Loucy (cell line): ENCODE data around the gene PYGB.

Experiments used
- H2AFZ ChIP-seq: fragments of 200-600 bp; sonication (generic); 2 replicates; pipeline ENCODE4 v1.6.0; 2016; ENCODE audit warnings: antibody characterized with exemption, mild to moderate bottlenecking, low read length, moderate library complexity
- H3F3A ChIP-seq: fragments of 200-600 bp; 2 replicates; pipeline ENCODE4 v1.6.0; 2016; ENCODE audit warnings: antibody characterized with exemption, low read depth, mild to moderate bottlenecking
- H3K27me3 ChIP-seq: fragments of 200-600 bp; sonication (generic); 2 replicates; pipeline ENCODE4 v1.6.1; 2014; ENCODE audit warnings: low read length, mild to moderate bottlenecking; ENCODE audit not compliant: insufficient read depth, poor library complexity, severe bottlenecking
- H3K36me3 ChIP-seq: fragments of 200-600 bp; sonication (generic); 2 replicates; pipeline ENCODE4 v1.6.1; 2016; ENCODE audit warnings: low read length; ENCODE audit not compliant: insufficient read depth
- H3K4me1 ChIP-seq: fragments of 200-600 bp; sonication (generic); 2 replicates; pipeline ENCODE4 v1.5.1; 2014; ENCODE audit warnings: low read length, mild to moderate bottlenecking; ENCODE audit not compliant: insufficient read depth, poor library complexity, severe bottlenecking
- H3K4me2 ChIP-seq: fragments of 200-600 bp; sonication (generic); 2 replicates; pipeline ENCODE4 v1.6.0; 2014; ENCODE audit warnings: antibody characterized with exemption, low read length, low read depth, mild to moderate bottlenecking; ENCODE audit not compliant: poor library complexity, severe bottlenecking
- H3K4me3 ChIP-seq: fragments of 200-600 bp; sonication (generic); 2 replicates; pipeline ENCODE4 v1.5.1; 2014; ENCODE audit warnings: low read length, mild to moderate bottlenecking, mixed read lengths; ENCODE audit not compliant: poor library complexity, severe bottlenecking
- H3K79me2 ChIP-seq: fragments of 200-600 bp; sonication (generic); 2 replicates; pipeline ENCODE4 v1.6.1; 2014; ENCODE audit warnings: low read length; ENCODE audit not compliant: insufficient read depth
- H3K9ac ChIP-seq: fragments of 200-600 bp; sonication (generic); 2 replicates; pipeline ENCODE4 v1.6.0; 2014; ENCODE audit warnings: mild to moderate bottlenecking, low read depth, low read length, moderate library complexity; ENCODE audit not compliant: poor library complexity, severe bottlenecking
- H3K9me2 ChIP-seq: fragments of 200-600 bp; sonication (generic); replicated peaks from 2 replicates; pipeline ENCODE4 v1.6.1; 2016; ENCODE audit warnings: low read depth, low read length, mixed read lengths
- H3K9me3 ChIP-seq: fragments of 200-600 bp; sonication (generic); 2 replicates; pipeline ENCODE4 v1.6.1; 2014; ENCODE audit warnings: mild to moderate bottlenecking, antibody characterized with exemption, low read length, low read depth; ENCODE audit not compliant: insufficient read depth
- H4K20me1 ChIP-seq: fragments of 200-600 bp; sonication (generic); 2 replicates; pipeline ENCODE4 v1.6.0; 2014; ENCODE audit warnings: antibody characterized with exemption, low read length, mild to moderate bottlenecking; ENCODE audit not compliant: insufficient read depth, poor library complexity, severe bottlenecking
- EZH2phosphoT487 ChIP-seq: fragments of 200-600 bp; IDR thresholded peaks from 2 replicates; pipeline ENCODE4 v1.6.1; 2018; ENCODE audit warnings: antibody characterized with exemption, mild to moderate bottlenecking, moderate library complexity, borderline replicate concordance
- TF ChIP-seq, protein P1 (sequence below): fragments of 200-600 bp; sonication (generic); conservative IDR thresholded peaks from 2 replicates; pipeline ENCODE4 v1.5.1; 2014; ENCODE audit warnings: mild to moderate bottlenecking, antibody characterized with exemption, low read length

The PYGB gene

DNA sequence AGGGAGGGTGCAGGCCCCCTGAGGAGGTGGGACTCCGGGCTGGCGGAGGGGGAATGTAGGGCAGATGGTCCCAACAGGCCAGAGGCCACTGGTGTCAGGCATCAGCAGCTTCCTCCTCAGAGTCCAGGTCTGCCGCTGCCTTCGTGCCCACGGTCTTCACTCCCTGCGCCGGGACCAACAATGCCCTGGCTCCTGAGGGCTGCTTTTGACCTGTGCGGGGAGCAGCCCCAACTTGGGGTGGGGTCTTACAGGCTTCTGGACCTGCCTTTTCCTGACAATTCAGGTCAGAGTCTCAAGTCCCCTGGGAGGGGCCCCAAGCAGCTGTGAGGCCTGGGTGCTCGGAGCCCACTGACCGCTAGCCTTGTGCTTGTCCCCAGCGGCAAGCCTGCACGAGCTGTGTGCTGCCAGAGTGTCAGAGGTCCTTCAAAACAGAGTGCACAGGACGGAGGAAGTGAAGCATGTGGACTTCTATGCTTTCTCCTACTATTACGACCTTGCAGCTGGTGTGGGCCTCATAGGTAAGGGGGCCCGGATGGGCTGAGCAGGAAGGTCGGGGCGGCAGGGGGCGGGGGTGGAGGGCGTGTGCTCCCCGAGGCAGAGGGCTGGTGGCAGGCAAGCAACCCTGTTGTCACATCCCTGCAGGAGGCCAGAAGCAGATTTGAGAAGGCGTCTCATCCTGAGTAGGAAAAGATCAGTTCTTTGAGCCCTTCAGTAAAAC is 25.3 kb upstream of the PYGB start:
- Histone ChIP-seq H3K9me3 (no peaks in the 10 kb centered on the region), H3K4me2 (no peak overlapping the region), H4K20me1 (no peaks in the 10 kb centered on the region), H3K36me3 (peaks cover 4% of the 10 kb centered on the region; the same call in 1 of the 2 replicates), H3K4me3 (no peak overlapping the region), H3K9me2 (no peaks in the 10 kb centered on the region), H3K9ac (no peak overlapping the region), H3K79me2 (no peaks in the 10 kb centered on the region), H3K27me3 (no peaks in the 10 kb centered on the region), H3K4me1 (no peaks in the 10 kb centered on the region), H3F3A (no peaks in the 10 kb centered on the region), H2AFZ (no peak overlapping the region)
- TF ChIP-seq EZH2phosphoT487 = no peak
- TF ChIP-seq, protein P1, sequence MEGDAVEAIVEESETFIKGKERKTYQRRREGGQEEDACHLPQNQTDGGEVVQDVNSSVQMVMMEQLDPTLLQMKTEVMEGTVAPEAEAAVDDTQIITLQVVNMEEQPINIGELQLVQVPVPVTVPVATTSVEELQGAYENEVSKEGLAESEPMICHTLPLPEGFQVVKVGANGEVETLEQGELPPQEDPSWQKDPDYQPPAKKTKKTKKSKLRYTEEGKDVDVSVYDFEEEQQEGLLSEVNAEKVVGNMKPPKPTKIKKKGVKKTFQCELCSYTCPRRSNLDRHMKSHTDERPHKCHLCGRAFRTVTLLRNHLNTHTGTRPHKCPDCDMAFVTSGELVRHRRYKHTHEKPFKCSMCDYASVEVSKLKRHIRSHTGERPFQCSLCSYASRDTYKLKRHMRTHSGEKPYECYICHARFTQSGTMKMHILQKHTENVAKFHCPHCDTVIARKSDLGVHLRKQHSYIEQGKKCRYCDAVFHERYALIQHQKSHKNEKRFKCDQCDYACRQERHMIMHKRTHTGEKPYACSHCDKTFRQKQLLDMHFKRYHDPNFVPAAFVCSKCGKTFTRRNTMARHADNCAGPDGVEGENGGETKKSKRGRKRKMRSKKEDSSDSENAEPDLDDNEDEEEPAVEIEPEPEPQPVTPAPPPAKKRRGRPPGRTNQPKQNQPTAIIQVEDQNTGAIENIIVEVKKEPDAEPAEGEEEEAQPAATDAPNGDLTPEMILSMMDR = no peak

DNA sequence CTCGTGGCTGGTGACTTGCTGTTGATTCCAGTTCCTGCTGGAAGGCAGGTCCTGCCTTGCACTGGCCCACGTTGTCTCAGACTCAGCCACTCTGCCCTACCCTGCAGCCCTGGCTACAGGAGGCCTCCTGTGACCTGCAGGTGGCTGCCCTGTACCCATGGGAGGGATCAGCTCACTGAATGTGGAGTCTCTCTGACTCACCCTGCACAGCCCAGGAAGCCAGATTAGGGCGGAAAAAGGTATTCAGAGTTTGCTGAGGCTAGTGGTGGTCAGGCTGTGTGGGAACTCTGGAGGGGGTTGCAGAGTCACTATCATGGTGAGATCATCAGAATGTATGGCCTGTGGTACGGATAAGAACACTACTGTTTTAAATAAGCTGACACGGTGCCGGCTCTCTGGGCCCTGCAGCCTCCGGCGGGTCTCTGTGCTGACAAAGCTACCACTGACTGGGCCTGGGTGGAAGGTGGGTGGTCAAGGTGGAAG is 24.7 kb upstream of the PYGB start:
- no peaks in the 10 kb centered on the region for H3K9me2 ChIP-seq
- no peak overlapping the region for H2AFZ ChIP-seq
- H3K4me2 ChIP-seq = no peak overlapping the region
- no peaks in the 10 kb centered on the region for H3F3A ChIP-seq
- TF ChIP-seq EZH2phosphoT487 = no peak
- TF ChIP-seq, protein P1 = no peak
- no peaks in the 10 kb centered on the region for H3K27me3 ChIP-seq
- H3K9ac ChIP-seq = no peak overlapping the region
- H3K36me3 ChIP-seq = peaks cover 4% of the 10 kb centered on the region; the same call in 1 of the 2 replicates
- H3K4me1 ChIP-seq = no peaks in the 10 kb centered on the region
- H3K4me3 ChIP-seq = no peak overlapping the region
- no peaks in the 10 kb centered on the region for H3K9me3 ChIP-seq
- H3K79me2 ChIP-seq = no peaks in the 10 kb centered on the region
- H4K20me1 ChIP-seq = no peaks in the 10 kb centered on the region

DNA sequence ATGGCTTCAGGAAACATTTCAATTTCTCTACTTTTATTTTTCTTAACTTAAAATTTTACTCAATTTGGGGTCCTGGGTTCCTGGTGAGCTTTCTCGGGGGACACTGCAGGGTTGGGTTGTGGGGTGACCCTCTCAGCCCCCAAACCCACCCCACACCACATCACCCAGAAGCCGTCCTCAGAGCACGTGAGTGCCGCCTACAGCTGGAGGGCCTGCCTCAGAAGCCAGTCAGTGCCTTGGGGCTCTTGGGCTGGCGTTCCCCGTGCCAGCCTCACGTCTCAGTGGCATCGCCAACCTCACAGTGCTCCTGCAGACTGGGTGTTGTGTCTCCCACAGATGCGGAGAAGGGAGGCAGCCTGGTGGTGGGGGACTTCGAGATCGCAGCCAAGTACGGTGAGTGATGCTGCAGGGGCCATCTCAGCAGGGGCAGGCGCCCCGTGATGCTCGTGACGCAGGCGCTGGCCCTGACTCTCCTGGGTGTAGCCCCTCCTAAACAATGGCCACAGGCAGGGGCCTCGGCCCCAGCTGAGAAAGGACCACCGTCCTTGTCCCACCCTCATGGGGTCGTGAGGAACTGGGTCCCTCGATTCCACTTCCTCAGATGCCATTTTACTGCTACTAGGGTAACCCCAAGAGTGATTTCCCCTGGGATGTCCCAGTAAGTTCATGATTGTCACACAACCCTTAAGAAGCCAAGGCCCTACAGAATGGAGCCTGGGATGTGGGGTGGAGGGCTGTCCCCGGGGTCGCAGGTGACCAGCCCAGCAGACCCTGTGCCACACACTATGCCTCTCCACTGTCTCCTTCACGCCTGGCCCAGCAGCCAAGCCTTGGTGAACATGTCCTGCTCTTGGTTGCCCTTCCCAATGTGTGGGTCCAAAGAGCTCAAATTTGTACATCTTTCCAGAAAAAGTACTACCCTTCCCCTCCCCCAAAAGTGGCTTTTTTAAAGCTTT is 23.8 kb upstream of the PYGB start:
- H3K79me2 ChIP-seq = no peaks in the 10 kb centered on the region
- no peak overlapping the region for H3K4me3 ChIP-seq
- TF ChIP-seq, protein P1 = no peak
- TF ChIP-seq EZH2phosphoT487 = no peak
- no peak overlapping the region for H3K4me2 ChIP-seq
- H3K36me3 ChIP-seq = peaks cover 4% of the 10 kb centered on the region; the same call in 1 of the 2 replicates
- H3K9me3 ChIP-seq = no peaks in the 10 kb centered on the region
- H3F3A ChIP-seq = no peaks in the 10 kb centered on the region
- no peaks in the 10 kb centered on the region for H3K27me3 ChIP-seq
- no peaks in the 10 kb centered on the region for H4K20me1 ChIP-seq
- no peaks in the 10 kb centered on the region for H3K4me1 ChIP-seq
- no peaks in the 10 kb centered on the region for H3K9me2 ChIP-seq
- H2AFZ ChIP-seq = no peak overlapping the region
- H3K9ac ChIP-seq = no peak overlapping the region
